ENCODE measurements around the gene SLC1A7. TPM values are rescaled to one million over a fixed set of nuclear protein-coding genes. Genes with fewer than 3 reads are reported as not detected.

SLC1A7 gene
- total and polyA plus RNA-seq, 2 of the 13 experiments (the other 11 are each of a cell fraction or from before 2014, with no cell fraction given): 0.04 to 2.0 TPM

- TF ChIP-seq THRA (CRISPR knock-in tag; IDR thresholded peaks at IDR 0.05; ENCODE audit: borderline replicate concordance): peak; percentile 92
- TF ChIP-seq MIER3 (CRISPR knock-in tag; IDR thresholded peaks at IDR 0.05; ENCODE audit: borderline replicate concordance): peak; percentile 94; the same call in 1 of the 2 replicates
- TF ChIP-seq MYC (CRISPR knock-in tag; IDR thresholded peaks at IDR 0.05; ENCODE audit: borderline replicate concordance): no peak
- TF ChIP-seq ZNF160 (CRISPR knock-in tag; IDR thresholded peaks at IDR 0.05): no peak
- TF ChIP-seq SMAD9 (CRISPR knock-in tag; IDR thresholded peaks at IDR 0.05): no peak
- TF ChIP-seq ZNF850 (CRISPR knock-in tag; conservative IDR thresholded peaks at IDR 0.05): no peak
- TF ChIP-seq FOXO4 (CRISPR knock-in tag; conservative IDR thresholded peaks at IDR 0.05): no peak
- no peak for TF ChIP-seq JUNB (CRISPR knock-in tag; IDR thresholded peaks at IDR 0.05; ENCODE audit: borderline replicate concordance)
- peak; percentile 66 for TF ChIP-seq HNF1A (IDR thresholded peaks at IDR 0.05; ENCODE audit: low read depth)
- peak; percentile 76; the same call in 1 of the 2 replicates for TF ChIP-seq HNF1A (CRISPR knock-in tag; IDR thresholded peaks at IDR 0.05; ENCODE audit: borderline replicate concordance)
- no peak for TF ChIP-seq GLMP (CRISPR knock-in tag; IDR thresholded peaks at IDR 0.05; ENCODE audit: borderline replicate concordance)
- TF ChIP-seq HNF1B (CRISPR knock-in tag; IDR thresholded peaks at IDR 0.05): peak; percentile 92
- TF ChIP-seq MAFG (CRISPR knock-in tag; IDR thresholded peaks at IDR 0.05): no peak
- TF ChIP-seq E2F1 (CRISPR knock-in tag; IDR thresholded peaks at IDR 0.05): no peak
Measured at GRCh38 chr1:53107570-53108322, 34.7 kb downstream of the SLC1A7 start (continued).

Measured in HepG2 (cell line).